ENCODE measurements around the gene IL36RN. TPM values are rescaled to one million over a fixed set of nuclear protein-coding genes. Genes with fewer than 3 reads are reported as not detected.

The IL36RN gene
- total and polyA plus RNA-seq, 12 donors, result not detected

GRCh38 chr2:113015655-113016054 lies 43.3 kb upstream of the IL36RN start:
- WGBS, 2 donors, result 83 to 92% methylated on average over 2 of the region's 2 CpGs
- Histone ChIP-seq H3K27ac (no peak overlapping the region), H3K4me3 (no peak overlapping the region), H3K9me3 (no peaks in the 10 kb centered on the region), H3K36me3 (no peaks in the 10 kb centered on the region), H3K27me3 (peaks cover 0 to 24% (median 5%) of the 10 kb centered on the region in 7 donors), H3K4me1 (no peaks in the 10 kb centered on the region)
- TF ChIP-seq CTCF (IDR thresholded peaks at IDR 0.05), result no peak
- intact Hi-C loops (cut with DNase I), result no loop called here
- DNase-seq (no peak), ATAC-seq (no peak)

DNA sequence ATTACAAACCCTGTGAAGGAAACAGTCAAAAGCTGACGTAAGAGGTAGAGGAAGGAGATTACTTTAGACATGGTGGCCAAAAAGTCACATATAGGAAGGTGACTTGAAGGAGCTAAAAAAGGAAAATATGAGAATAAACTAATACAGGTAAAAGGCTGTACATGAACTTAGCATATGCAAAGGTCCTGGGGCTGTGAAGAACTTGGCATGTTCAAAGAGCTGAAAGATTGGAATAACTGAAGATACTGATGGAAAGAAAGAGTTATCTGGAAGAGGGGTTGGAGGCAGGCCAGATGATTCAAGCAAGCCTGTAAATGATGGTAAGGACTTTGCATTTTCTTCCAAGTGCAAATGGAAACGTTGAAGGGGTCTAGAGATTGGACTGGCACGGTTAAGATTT lies 40.5 kb upstream of the IL36RN start:
- ATAC-seq, result no peak
- H3K27me3 ChIP-seq, result peaks cover 0 to 27% (median 8%) of the 10 kb centered on the region in 7 donors
- H3K4me3 ChIP-seq, result no peak overlapping the region
- H3K9me3 ChIP-seq, result no peaks in the 10 kb centered on the region
- no peak for TF ChIP-seq CTCF (IDR thresholded peaks at IDR 0.05)
- 72 to 82% methylated on average over 3 of the region's 3 CpGs for WGBS, 2 donors
- no peaks in the 10 kb centered on the region for H3K4me1 ChIP-seq
- DNase-seq, result no peak
- H3K36me3 ChIP-seq, result no peaks in the 10 kb centered on the region
- intact Hi-C loops (cut with DNase I), result no loop called here
- H3K27ac ChIP-seq, result no peak overlapping the region

GRCh38 chr2:113021312-113021711 lies 37.7 kb upstream of the IL36RN start:
- WGBS, 2 donors, result 60 to 62% methylated on average over 4 of the region's 4 CpGs
- no peaks in the 10 kb centered on the region for H3K9me3 ChIP-seq
- no peak overlapping the region for H3K4me3 ChIP-seq
- TF ChIP-seq CTCF (IDR thresholded peaks at IDR 0.05), result no peak
- ATAC-seq, result no peak
- no peak overlapping the region for H3K27ac ChIP-seq
- intact Hi-C loops (cut with DNase I), result no loop called here
- DNase-seq, result no peak
- H3K27me3 ChIP-seq, result peaks cover 0 to 37% (median 28%) of the 10 kb centered on the region in 7 donors
- H3K4me1 ChIP-seq, result no peaks in the 10 kb centered on the region
- H3K36me3 ChIP-seq, result no peaks in the 10 kb centered on the region

- Histone ChIP-seq H3K27me3 (peaks cover 0 to 46% (median 37%) of the 10 kb centered on the region in 7 donors), H3K9me3 (no peaks in the 10 kb centered on the region), H3K4me3 (no peak overlapping the region), H3K4me1 (no peaks in the 10 kb centered on the region), H3K36me3 (no peaks in the 10 kb centered on the region), H3K27ac (no peak overlapping the region)
- TF ChIP-seq CTCF (IDR thresholded peaks at IDR 0.05), result no peak
- ATAC-seq, result no peak
- no peak for DNase-seq
- intact Hi-C loops (cut with DNase I), result no loop called here
- WGBS, 2 donors, result 91 to 97% methylated on average over 2 of the region's 2 CpGs
Measured at GRCh38 chr2:113024764-113025163, 34.2 kb upstream of the IL36RN start.
